GM18873 (cell line): ENCODE results near the gene VWC2L.

Experiments used
- ATAC-seq: cut with Tn5 transposase; IDR thresholded peaks from one replicate; pipeline ENCODE4 v1.9.1; 2021; ENCODE audit warnings: mild to moderate bottlenecking, moderate library complexity, moderate number of reproducible peaks; ENCODE audit not compliant: unreplicated experiment, low FRiP score

Gene VWC2L

GRCh38 chr2:214533541-214533940 lies 122.7 kb downstream of the VWC2L start:
- ATAC-seq = no peak

- no peak for ATAC-seq
These were observed 125.8 kb downstream of the VWC2L start for GRCh38 chr2:214536625-214537024.

- no peak for ATAC-seq
These were observed 127.1 kb downstream of the VWC2L start for GRCh38 chr2:214537929-214538328.

- no peak for ATAC-seq
These were observed 131.4 kb downstream of the VWC2L start for GRCh38 chr2:214542295-214542694.

- ATAC-seq = no peak
These were observed 132.0 kb downstream of the VWC2L start for GRCh38 chr2:214542866-214543265.

- ATAC-seq = no peak
These were observed 132.6 kb downstream of the VWC2L start for GRCh38 chr2:214543386-214543955.

GRCh38 chr2:214545898-214546542 lies 135.2 kb downstream of the VWC2L start:
- no peak for ATAC-seq

DNA sequence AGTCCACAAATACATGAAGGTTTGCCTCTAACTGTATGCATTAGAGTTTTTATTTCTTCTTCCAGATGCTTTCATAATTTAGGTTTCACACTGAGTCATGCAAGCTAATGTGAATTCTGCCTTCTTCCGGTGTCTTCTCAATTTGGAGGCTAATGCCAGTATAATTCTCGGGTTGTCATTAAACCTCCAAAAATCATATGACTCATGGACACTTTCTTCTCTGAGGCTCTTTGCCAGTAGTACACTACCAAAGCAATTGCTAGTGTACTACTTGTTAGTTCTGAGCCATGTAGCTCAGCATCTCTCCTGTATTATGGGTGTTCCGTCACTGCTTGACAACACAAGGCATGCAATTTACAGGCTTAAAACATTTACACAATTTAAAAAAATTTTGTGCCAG lies 137.1 kb downstream of the VWC2L start:
- ATAC-seq = no peak

- no peak for ATAC-seq
These were observed 139.1 kb downstream of the VWC2L start for GRCh38 chr2:214549946-214550345.

DNA sequence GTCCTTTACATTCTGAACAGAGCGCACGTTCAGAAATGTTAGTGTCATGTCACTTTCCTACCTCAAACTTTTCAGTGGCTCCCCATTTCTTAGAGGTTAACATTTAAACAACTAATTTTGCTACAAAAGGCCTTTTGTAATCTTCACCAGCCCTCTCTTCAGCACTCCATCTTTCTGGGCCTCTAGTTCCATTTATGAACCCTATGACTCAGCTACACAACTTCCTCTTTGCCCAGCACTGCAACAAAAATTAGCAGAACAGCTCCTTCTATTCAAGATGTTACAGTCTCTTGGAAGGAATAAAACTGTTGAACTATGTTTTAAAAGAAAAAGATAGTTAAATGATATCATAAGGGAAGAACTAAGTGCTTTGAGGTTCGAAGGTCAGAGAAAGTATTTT lies 139.9 kb downstream of the VWC2L start:
- no peak for ATAC-seq

GRCh38 chr2:214557884-214558283 lies 147.0 kb downstream of the VWC2L start:
- no peak for ATAC-seq

- no peak for ATAC-seq
These were observed 147.5 kb downstream of the VWC2L start for GRCh38 chr2:214558341-214558740.

DNA sequence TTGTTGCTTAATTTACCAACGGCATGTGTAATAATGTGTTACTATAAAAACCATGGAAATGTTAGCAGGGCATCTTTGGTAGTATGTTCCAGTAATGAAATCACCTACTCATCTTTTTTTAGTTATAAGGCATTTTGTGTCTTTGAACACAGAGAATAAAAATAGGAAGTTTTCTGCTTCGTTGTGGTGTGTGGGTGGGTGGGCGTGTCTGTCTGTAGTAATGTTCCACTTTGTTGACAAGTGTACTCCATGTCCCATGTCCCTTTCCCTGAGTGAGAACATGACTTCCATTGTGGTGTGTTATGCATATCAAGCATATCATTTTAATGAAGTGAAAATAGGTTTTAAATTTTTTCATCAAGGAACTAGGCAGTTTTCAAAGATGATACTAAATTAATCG lies 149.3 kb downstream of the VWC2L start:
- ATAC-seq = no peak

- no peak for ATAC-seq
These were observed 149.8 kb downstream of the VWC2L start for GRCh38 chr2:214560618-214561190.

DNA sequence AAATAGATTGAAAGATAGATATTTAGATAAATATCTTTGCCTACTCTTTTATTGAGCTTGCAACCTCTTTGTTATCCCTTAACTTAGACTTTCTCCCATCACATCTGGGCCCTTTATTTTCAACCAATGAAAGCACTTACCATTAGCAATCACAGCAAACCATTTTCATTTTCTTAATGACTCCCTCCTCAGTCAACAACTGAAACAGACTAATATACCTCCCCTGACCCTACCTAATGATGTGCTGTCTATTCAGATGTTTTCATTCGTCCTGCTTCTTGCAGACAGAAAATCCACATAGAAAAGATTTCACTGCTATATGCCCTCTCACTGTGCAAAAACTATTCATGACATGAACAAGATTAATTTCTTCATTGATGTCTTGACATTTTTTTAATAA lies 154.4 kb downstream of the VWC2L start:
- no peak for ATAC-seq

GRCh38 chr2:214566457-214566856 lies 155.6 kb downstream of the VWC2L start:
- no peak for ATAC-seq

GRCh38 chr2:214569419-214570035 lies 158.7 kb downstream of the VWC2L start:
- no peak for ATAC-seq

GRCh38 chr2:214574084-214574781 lies 163.4 kb downstream of the VWC2L start:
- ATAC-seq = no peak

DNA sequence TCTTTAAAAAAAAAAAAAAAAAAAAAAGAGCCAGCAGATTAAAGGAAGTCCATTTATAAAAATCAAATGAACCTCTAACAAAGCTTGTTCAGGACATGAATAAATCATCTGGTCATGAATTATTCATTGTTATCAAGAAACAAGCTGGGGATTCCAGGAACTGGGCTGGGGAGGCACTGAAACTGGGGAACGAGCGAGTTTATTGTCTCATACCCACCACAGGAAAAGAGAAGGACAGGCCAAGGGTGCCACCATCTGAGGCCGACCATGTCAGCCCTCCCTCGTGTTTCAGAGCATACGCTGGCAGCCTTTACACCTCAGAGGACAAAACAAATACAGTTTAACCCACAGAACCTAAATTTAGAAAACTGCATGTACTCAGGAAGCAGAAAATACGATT lies 164.2 kb downstream of the VWC2L start:
- no peak for ATAC-seq

GRCh38 chr2:214575465-214575864 lies 164.6 kb downstream of the VWC2L start:
- ATAC-seq = no peak

GRCh38 chr2:214577769-214578168 lies 166.9 kb downstream of the VWC2L start:
- no peak for ATAC-seq
